Ecto neural progenitor cell (in vitro differentiated cells): ENCODE data around the gene EBLN2.
"Not testable (repeated sequence)": the region's sequence is repeated elsewhere in the genome, so short reads cannot be mapped to it uniquely, and the experiment has no call there.

Source experiments
- DNase-seq: peaks from one replicate; pipeline ENCODE4 v3.0.0-alpha.2; 2018; ENCODE audit warnings: low spot score

Gene EBLN2

GRCh38 chr3:73060302-73060723 is 1.1 kb upstream of the EBLN2 start:
- DNase-seq, result no peak

GRCh38 chr3:73066243-73066642 is 4.8 kb downstream of the EBLN2 start:
- not testable (repeated sequence) for DNase-seq

DNA sequence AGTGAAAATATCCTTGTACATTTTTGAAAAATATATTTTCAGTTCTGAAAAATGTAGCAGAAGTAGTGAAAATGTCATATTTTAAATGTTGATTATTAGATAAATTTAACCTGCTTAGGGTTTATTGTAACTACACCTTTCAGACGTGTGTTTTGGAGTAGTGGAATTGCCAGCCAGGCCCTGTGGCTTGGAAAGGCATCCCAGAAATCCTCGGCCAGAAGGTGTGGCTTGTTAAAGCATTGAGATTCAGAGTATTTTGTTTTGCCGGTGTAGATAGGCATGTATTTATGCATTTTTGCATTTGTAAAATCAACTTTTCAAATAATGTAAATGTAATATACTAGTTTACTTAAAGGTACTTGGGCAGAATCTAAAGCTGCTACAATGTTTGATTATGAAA is 7.0 kb downstream of the EBLN2 start:
- no peak for DNase-seq

DNA sequence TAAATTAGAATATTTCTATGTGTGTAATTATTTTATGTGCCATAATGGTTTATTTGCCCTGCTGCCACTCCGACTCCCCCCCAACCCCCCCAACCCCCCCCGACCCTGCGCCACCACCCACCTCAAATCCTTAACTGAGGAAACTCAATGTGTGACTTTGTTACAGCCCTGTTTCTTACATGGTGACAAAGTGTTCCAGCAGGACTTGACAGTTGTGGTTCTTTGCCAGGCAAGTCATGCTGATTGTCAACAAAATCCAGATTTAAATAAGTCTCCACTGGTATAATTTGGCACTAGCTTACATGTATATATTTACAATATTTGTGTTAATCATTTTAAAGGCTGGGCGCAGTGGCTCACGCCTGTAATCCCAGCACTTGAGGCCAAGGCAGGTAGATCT is 7.7 kb downstream of the EBLN2 start:
- DNase-seq, result no peak

- no peak for DNase-seq
These were observed 8.5 kb downstream of the EBLN2 start for GRCh38 chr3:73069775-73070444.

DNA sequence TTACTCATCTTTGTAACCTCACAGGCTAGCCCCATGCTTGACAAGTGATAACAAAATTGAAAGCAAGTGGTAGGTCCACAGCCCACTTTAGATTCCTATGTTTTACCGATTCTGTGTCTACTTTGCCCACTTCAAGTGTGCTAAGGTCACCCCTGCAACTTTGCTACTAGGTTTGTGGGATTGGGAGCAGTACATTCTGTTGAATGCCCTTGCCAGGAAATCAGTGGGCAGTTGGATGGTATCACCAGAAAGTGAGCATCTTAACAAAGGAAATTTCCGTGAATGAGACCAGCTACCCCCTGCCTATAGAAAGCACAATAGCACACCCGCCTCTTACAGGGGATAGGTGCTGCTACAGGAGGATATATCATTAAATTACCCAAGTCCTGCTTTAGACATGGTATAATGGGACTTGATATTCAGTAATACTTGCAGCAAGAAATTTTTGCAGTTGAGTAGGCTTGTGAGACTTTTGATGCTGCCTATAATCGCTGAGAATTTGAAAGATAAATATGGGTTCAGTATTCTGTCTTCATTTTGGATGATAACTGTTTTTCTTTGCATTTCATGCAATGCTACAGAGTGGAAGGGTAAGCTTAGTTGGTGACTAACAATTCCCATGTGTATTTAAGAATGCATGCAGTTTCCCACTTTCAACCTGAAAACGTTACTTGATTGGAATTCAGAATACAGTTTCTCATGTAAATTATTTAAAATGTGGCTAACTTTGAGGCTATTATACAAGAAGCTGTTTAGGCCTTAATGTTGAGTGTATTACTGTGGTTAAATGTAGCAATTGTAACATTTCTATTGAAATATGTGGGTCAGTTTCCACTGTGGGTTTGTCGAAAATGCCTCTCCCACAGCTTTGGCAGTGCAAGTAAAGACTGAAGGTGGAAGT is 9.5 kb downstream of the EBLN2 start:
- no peak for DNase-seq

DNA sequence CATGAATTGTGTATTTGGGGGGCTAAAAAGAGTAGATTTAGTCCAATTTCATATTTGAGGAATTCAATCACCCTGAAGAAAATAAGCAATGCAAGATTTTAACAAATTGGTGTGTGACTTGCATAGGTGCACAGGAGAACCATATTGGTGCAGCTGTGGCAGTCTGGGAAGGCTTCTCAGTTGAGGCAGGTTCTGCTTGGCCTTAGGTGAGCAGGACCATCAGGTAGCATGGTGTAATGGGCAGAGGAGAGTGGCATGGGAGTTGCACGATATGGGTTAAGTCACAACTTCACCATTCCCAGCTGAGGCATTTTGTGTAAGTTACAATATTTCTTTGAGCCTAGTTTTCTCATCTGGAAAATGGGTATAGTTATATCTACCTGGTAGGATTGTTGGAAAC is 10.5 kb downstream of the EBLN2 start:
- no peak for DNase-seq

- DNase-seq, result no peak
These were observed 11.2 kb downstream of the EBLN2 start for GRCh38 chr3:73072634-73073033.

DNA sequence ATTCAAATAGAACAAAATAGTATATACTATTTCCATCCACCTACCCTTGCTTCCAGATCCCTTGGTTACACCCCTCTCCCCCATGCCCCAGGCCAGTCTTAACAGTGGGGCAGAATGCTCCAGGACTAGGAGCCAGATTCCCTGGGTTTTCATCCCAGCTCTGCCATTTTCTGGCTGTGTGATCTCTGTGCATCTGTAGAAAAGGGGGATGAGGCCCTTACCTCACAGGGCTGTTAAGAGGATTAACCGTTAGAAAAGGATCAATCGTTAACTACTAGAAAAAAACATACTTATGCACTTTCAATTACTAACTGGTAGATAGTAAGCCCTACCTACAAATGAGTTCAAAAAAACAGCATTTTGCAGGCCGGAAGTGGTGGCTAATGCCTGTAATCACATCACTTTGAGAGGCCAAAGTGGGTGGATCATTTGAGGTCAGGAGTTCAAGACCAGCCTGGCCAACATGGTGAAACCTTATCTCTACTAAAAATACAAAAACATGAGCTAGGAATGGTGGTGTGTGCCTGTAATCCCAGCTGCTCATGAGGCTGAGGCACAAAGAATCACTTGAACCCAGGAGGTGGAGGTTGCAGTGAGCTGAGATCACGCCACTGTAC is 11.7 kb downstream of the EBLN2 start:
- DNase-seq, result no peak

GRCh38 chr3:73074781-73075180 is 13.3 kb downstream of the EBLN2 start:
- DNase-seq, result no peak

GRCh38 chr3:73080216-73080966 is 18.9 kb downstream of the EBLN2 start:
- no peak for DNase-seq

GRCh38 chr3:73081140-73081539 is 19.7 kb downstream of the EBLN2 start:
- no peak for DNase-seq

- no peak for DNase-seq
These were observed 22.7 kb downstream of the EBLN2 start for GRCh38 chr3:73084170-73084569.

DNA sequence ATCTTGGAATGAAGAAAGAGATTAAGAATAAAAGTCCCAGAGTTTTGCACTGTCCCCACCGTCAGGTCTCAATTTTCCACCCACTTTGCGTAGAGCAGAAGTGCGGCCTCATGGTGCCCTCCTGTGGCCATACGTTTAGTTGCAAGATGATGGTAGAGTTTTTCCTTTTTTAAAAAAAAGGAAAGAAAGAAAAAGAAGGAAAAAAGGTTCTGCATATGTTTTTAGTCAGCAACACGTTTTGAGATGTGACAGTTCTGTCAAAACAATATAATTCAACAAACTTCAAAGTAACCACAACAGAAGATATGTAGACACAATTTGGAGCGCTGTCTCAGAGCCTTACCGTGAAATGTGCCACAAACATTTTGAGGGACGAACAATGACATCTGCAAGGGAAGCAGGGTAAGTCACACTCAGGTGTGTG is 24.6 kb downstream of the EBLN2 start:
- DNase-seq, result peak; percentile 56

DNA sequence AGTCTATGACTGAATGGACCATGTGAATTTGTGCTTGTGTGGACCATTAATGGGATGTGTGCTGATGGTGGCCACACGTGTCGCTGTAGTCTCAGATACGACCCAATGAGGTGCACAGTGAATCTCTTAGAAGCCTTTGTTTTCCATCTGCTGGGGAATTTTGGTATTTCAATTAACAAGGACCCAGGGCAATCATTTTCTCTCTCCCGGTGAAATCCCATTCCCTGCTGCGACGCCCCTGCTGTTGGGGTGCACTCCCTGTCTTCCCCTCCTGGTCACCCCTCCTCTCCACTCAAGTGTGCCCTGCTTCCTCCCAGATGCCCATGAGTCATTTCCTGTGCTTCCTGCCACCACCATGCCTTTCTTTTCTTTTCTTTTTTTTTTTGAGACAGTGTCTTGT is 32.7 kb downstream of the EBLN2 start:
- DNase-seq, result no peak

DNA sequence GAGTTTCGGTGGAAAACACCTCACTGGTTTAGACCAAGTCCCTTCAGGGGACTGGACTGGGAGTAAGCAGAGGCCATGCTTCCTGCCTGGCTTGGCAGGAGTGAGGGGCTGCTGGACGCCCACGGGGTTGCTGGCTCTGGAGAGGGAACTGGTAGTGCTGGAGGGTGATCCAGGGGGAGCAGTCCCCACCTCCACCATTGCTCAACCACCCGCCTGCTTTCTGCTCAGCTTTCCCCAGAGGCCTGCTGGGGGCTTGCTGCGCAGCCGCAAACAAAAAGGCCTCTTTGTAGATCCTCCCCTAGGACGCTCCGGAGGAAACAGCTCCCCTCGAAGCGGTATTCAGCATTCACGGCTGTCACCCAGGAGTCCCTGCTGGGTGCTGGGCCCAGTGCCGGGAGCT is 33.5 kb downstream of the EBLN2 start:
- peak; percentile 64 for DNase-seq

DNA sequence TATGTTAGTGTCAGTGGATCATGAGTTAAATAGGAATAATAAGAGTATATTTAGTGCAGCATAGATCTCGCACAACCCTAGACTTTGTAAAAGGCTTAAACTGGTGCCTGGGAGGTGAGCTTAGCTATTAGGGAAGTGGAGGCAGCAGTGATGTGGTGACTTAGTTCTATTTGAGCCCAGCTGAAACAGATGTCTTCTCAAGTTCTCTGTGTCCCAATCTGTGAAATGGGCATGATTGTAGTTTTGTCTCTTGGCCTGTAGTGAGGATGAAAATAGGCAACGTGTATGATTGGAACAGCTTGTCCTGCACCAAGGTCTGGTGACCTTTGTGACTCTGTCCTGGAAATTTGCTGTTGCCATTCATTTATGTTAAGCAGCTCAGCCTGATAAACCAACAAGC is 34.7 kb downstream of the EBLN2 start:
- DNase-seq, result no peak

- DNase-seq, result no peak
These were observed 36.6 kb downstream of the EBLN2 start for GRCh38 chr3:73098026-73098425.

GRCh38 chr3:73098873-73099272 is 37.4 kb downstream of the EBLN2 start:
- DNase-seq, result no peak

DNA sequence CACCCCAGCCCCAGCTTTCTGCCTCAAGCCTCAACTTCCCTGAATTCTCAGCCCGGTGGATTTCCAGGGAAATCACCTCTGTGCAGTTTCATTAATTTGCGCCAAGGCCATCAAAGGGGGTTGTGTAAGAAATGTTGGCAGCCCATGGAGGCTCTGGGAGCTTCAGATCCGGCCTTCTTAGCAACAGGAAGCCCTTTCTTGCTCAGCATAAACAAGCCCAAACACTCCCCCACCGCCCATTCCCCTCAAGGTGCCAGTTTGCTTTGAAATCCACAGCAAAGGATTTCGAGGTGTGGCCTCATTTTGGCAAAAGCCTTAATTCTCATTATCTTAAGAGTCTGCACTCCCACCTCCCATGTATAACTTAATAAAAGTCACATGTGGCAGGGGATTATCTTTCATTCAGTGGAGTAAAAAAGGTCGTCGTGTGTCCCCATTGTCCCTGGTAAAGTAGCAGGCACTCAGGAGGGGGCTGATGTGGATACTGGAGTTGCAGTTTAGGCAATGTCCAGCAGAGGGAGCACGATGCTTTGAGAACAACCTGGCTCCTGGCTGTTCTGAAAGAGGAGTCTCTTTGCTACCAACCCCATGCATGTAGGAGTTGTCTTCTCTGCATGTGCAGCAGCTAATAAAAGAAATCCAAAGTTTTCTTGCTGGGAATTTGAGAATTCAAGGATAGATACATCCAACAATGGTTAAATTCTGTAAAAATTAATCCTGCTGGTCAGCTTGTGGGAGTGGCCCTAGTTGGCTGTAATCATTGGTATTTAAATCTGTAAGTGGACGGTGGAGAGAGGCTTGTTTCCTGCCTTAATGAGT is 39.5 kb downstream of the EBLN2 start:
- peak; percentile 87 for DNase-seq

- no peak for DNase-seq
These were observed 40.4 kb downstream of the EBLN2 start for GRCh38 chr3:73101881-73102280.
